DMS 273 (cell line): ENCODE data around the gene R3HCC1L.
"Not testable (repeated sequence)": the region's sequence is repeated elsewhere in the genome, so short reads cannot be mapped to it uniquely, and the experiment has no call there.

Experiments
- DNase-seq: peaks from one replicate; lab custom pipeline; 2025; ENCODE audit not compliant: unreplicated experiment; lab: John Stamatoyannopoulos, UW

The R3HCC1L gene

DNA sequence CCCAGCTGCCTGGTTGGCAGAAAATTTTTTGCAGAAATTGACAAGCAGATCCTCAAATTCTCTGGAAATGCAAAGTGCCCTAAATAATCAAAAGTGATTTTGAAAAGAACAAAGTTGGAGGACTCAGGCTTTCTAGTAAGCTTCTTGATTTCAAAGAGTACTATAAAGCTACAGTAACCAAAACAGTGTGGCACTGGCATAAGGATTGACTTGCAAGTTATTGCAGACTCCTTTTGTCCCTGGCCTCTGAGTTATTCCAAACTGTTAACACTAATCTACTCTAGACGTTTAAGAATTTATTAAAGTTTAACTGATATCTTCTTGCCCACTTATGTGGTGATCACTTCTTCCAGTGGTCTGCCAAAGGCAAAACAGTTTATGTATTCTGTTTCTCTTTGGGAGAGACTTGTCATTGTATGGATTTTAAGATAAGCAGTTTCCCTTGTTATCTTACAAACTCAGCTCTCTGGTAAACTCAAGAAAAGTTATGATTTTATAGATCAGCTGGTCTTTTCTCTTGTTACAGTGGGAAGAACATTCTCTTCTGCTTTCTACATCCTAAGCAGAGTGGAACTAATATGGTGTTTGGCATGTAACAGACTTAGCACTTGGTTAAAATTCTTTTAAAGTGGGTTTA is 92.2 kb downstream of the R3HCC1L start:
- DNase-seq, result no peak

DNA sequence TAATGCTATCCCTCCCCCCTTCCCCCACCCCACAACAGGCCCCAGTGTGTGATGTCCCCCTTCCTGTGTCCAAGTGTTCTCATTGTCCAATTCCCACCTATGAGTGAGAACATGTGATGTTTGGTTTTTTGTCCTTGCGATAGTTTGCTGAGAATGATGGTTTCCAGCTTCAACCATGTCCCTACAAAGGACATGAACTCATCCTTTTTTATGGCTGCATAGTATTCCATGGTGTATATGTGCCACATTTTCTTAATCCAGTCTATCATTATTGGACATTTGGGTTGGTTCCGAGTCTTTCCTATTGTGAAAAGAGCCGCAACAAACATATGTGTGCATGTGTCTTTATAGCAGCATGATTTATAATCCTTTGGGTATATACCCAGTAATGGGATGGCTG is 93.3 kb downstream of the R3HCC1L start:
- DNase-seq, result not testable (repeated sequence)

DNA sequence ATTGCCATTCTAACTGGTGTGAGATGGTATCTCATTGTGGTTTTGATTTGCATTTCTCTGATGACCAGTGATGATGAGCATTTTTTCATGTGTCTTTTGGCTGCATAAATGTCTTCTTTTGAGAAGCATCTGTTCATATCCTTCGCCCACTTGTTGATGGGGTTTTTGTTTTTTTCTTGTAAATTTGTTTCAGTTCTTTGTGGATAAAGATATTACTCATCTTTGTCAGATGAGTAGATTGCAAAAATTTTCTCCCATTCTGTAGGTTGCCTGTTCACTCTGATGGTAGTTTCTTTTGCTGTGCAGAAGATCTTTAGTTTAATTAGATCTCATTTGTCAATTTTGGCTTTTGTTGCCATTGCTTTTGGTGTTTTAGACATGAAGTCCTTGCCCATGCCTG is 93.8 kb downstream of the R3HCC1L start:
- not testable (repeated sequence) for DNase-seq

DNA sequence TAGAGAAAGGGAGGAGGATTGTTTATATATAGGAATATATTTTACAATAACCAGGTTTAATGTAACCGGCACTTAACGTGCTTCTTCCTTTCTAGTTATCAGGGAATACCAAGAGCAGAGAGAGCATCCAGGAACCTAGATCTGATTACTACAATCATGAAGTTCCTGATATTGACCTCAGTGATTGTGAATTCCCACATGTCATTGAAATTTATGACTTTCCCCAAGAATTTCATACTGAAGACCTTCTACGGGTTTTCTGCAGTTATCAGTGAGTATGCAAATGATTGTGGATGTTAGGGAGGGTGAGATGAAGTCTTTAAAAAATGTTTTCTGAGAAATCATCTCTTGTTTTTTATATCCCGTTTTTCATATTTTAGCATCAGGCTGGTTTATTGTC is 97.0 kb downstream of the R3HCC1L start:
- DNase-seq, result no peak

DNA sequence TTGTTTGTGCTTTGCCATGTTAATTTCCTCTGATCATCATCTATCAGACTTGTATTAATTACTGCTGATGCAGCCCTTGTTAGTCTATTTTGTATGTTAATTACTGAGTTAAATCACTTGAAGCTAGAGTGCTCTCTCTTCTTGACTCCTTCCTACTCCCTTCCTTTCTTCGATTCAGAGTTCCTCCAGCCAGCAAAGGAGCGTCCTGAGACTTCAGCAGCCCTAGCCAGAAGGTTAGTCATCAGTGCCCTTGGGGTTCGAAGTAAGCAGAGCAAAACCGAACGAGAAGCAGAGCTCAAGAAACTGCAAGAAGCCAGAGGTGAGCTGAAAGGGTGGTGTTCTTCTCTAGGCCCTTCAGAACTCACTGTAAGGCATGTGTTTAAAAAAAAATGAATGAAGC is 101.4 kb downstream of the R3HCC1L start:
- no peak for DNase-seq

DNA sequence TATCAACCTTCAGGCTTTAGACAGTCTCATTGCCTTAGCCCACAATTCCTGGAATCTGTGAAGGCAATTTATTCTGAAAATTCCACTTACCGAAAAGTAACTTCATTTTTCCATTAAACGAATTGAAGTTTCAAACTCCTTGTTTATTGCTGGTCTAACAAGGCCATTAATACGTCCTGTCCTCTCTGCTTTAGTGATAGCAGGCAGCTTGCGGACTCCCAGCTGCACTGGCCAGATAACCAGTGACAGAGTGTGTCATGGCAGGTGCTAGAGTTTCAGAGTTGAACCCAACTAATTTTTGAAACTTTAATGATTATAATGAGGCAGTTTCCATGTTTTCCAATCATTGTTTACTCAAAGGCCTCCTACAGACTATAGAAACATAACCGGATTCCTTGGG is 102.4 kb downstream of the R3HCC1L start:
- DNase-seq, result no peak

DNA sequence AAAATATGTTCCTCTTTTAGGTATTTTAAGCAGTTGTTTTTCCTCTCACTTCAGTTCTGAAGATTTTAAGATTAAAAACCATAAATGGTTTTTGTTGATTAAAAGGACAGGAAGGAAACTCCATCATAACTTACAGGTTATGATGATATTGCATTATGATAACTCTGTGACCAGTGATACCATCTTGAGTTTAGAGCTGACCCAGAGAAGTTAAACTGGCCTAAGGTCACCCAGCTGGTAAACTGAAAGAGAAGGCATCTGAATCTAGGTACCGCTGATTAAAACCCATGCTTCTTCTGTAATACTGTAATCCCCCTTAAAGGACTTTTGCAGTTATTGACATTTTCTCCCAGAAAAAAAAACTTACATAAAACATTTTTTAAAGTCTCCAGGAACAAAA is 103.9 kb downstream of the R3HCC1L start:
- DNase-seq, result no peak

DNA sequence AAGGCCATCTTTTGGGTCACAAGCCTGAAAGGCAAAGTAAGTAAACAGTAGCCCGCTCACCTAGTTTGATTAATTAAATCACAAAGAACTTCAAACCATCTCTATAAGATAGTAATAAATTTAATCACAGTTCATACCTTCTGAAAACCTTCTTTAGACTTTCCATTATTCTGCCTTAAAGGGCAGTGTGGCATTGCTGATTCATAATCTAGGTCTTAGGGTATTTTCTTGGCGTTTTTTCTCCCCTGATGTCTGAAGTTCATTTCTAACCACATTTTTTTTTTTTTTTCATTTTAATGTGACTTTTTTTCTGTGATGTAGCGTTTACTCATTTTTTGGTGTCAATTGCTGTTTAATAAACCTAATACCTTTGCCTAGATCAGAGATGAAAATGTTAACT is 106.1 kb downstream of the R3HCC1L start:
- DNase-seq, result no peak

DNA sequence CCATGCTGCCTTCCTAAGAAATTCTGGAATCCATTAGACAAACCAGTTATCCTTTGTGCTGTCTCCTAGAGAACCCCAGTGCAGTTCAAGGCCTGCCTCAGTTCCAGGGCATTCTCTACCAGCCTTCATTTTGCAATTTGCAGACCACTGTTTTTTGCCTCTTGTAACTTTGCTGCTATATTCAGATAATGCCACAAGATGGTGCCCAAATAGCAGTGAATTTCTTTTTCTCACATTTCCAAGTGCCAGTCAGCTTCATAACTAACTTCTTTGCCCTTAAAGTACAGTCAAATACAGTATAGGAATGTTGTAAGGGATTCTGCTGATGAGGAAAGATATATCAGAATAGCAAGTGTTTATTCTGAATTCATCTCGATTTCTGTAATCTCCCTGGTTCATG is 108.4 kb downstream of the R3HCC1L start:
- DNase-seq, result peak; percentile 36

DNA sequence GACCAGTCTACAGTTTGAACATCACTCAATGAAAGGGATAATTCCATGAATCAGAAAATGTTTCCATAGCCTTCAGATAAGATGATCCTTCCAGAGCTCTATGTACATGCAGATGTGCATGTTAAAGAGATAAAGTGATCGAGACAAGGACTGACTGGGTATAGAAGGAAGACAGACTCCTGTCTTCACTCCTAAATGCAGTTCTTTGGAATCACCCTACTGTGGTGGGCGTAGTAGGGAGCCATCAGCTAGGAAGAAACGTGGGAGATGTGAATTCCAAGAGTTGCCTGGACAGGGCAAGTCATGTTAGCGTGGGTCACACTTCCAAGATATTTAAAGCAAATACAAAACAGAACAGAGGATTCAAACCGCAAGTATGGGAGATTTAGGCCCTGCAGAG is 109.7 kb downstream of the R3HCC1L start:
- no peak for DNase-seq

DNA sequence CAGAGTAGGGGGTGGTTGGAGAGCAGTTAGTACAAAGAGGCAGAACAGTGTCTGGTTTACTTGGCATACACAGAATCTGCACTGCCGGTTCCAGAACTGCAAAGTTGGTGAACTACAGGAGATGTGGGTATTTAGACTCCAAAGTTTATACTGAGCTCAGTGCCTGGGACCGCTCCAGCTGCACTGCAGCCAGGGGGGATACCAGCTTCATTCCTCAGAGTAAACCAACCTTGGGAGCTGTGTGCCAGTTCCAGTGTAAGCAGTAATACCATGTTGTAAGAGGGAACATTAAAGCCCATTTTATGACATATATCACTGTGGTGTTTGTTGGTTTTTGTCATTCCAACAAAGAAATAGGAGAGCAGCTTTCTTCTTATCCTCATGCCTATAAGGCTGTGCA is 110.1 kb downstream of the R3HCC1L start:
- DNase-seq, result no peak

DNA sequence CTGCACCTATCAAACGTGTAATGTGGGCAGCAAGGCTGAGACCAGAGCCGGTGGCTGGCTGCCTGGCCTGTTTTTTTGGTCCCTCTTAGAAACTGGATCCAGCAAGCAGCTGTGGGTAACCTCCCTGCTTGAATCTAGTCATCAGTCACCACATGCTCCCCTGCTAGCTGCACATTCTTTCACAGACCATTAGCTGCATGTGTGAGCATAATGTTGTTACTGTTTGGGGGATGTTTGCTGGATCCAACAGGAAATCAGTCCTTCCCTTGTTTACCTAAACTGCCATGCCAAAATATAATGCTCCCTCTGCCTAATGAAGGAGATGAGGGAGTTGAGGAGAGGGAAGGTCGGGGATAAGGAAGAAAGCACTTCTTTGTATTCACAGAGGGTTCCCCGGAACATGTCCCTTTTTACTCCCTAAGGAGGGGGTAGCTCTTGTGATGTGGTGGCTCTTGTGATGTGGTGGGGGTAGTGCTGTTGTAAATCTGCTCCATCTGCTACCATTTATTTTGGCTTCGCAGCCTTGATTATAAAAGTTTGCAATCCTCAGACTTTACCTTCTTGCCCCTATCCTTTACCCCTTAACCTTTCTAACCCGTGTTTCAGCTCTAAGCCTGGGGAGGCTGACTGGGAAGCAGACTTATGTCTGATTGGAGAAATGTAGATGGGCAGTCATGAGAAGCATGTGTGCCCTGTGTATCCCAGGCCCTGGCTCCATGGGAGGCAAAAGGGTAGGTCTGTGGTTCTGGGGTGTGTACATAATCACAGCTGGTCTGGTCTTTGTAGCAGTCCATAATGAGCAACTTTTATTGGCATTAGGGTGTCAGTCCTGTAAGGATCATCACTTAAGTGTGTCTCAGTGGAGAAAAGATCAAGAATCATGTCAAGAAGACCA is 112.7 kb downstream of the R3HCC1L start:
- peak; percentile 67 for DNase-seq

DNA sequence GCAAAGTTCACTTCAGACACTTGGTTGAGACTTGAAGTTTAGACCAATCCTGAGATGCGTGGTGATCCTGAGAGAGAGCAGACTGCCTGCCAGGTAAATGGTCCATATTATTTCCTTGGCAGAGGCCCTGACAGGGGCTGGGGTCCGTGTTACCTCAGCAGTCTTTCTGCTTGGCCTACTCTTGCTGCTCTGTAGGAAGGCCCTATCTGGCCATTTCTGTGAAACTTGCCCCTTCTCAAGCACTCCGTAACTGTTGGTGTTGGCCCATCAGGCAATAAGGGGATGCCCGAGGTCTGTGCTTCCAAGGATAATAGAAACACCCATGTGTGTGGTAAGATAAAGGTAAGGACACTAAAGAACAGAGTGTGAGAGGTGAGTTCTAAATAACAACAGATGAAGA is 113.6 kb downstream of the R3HCC1L start:
- DNase-seq, result no peak

DNA sequence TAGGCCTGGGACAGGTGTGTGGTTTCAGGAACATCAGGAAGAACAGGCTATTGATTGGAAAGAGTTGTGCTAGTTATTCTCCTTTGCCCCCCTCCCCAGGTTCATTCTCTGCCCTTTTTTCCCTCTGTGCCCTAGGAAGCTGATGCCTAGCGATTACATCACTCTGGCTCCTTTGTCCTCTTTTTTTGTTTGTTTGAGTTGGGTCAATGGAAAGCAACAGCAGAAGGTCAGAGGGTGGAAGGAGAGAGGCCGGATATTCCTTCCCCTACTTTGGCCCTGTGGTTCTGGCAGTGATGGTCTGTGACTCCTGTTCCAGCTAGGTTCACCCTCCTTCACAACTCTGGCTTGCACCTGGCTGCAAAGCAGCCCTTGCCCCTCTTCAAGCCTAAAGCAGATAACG is 114.7 kb downstream of the R3HCC1L start:
- DNase-seq, result no peak

DNA sequence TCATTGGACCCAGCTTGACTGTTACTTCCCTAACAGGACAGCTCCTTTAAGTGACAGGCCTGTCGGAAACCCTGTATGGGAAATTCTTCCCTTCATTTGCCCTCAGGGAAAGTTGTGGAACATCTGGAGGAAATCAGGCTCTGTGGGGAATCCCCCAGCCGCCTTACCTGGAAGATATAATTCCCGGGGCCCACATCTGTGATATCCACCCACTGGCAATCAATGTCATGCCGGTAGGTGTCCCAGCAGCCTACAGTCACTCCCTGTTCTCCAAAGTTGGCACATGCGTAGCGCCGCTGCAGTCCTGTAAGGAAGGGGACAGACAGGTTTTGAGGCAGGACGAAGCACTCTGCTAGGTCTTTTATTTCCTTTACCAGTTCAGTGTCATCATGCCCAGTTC is 116.9 kb downstream of the R3HCC1L start:
- DNase-seq, result no peak

DNA sequence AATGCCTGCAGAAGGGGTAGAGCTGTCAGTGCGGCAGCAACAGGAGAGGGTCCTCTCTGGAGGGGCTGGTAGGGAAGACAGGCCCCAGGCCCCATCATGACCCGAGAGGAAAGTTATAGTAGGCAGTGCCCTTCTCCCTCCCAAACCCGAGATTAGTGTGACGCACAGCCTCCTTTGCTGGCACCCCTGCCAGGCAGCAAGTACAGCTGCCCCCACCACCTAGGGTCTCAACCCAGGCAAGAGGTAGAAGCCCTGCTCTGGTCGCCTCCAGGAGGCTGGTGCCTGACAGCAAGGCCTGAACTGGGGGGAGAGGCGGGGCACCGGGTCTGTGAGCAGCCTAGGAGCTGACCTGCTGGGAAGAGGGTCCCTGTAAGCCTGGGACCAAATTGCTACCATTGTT is 118.0 kb downstream of the R3HCC1L start:
- DNase-seq, result no peak

DNA sequence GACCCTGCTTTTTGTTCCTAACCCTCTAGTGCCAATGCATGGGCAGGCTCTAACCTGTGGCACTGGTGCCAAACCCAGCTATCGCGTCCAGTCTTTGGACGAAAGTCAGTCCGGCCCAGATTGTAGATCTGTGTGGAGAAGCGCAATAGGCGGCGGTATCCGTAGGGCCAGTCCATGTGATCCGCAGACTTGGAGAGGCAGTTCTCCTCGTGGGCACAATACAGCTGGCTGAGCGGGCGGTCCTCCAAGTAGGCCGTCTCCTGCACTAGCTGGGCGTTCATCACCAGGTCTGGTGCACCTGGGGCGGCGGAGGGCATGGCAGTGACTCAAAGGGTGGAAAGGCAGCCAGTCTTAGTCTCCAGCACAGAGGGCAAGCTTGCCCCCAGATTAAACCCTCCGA is 119.0 kb downstream of the R3HCC1L start:
- DNase-seq, result no peak

DNA sequence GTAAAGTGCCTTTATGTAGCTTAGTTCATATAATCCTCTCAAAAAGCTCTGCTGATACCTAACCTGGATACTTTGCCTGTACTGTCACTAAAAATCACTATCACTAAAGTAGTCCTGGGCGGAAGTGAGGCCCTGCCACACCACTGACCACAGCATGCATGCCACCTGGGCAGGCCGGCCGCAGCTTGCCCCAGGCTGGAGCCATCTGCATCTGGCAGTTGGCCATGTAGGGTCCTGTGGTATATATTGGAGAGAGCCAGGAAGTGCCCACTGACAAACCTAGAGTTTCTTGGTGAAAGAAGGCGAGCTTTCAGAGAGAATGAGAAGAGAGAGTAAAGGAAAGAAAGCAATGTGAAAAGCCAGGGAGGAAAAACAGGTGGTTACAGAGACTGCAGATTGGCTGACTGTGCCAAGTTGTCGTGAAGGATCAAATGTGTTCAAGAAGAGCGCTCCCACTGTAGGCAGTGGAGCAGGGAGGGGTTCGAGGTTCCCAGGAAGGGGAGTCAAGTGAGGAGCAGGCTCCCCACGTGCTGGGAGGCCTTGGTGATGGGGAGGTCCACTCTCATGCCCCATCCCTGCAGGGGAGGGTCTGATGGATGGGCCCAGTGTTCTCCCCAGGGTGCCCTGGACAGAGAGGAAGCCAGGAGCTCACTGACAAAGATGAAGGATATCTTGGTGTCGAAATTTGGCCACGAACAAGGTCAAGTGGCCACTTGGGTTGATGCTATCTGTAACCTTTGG is 119.9 kb downstream of the R3HCC1L start:
- DNase-seq, result peak; percentile 13

DNA sequence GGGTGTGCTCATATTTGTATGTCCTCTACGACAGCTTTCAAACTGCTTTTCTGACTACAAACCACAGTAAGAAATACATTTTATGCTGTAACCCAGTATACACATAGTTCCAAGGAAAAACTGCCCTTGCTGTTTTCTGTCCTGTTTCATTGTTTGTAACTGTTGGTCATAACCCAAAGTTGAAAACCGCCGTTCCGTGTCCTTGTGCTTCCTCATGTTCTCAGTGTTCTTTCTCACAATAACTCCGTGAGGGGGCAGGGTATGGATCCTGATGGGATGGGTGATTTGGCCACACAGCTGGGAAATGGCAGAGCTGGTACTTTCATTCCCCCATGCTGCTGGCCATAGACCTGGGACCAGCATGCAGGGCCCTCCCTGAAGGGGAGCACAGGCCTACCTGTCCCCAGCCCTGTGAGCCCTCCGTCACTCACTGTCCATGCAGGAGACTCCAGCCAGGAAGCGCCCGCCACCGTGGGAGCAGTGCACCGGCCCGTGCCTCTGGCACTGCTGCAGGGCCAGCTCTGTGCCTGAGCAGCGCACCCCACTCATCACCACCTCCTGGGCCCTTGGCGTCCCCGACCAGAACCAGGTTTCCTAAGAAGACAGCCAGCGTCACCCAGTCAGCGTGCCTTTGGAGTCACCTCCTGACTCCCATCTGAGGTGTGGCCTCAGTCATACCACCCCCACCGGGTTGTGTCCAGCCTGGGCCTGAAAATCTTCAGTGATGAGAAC is 120.9 kb downstream of the R3HCC1L start:
- no peak for DNase-seq

DNA sequence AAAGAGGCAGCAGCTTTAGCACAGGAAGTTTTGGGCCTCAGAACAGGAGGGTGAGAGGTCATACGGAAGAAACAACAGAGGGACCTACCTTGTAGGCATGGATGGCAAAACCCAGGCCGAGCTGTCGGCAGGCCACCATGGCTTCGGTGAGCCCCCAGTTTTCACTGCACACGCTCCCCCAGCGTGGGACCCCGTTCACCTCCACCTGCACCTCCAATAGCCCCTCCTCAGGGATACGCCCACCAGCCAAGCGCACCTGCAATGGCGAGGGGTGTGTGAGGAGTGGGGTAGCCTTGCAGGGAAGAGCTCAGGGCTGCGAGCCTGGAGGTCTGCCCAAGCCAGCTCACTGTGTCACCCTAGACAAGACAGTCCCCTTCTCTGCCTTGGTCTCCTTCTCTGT is 122.2 kb downstream of the R3HCC1L start:
- DNase-seq, result no peak

DNA sequence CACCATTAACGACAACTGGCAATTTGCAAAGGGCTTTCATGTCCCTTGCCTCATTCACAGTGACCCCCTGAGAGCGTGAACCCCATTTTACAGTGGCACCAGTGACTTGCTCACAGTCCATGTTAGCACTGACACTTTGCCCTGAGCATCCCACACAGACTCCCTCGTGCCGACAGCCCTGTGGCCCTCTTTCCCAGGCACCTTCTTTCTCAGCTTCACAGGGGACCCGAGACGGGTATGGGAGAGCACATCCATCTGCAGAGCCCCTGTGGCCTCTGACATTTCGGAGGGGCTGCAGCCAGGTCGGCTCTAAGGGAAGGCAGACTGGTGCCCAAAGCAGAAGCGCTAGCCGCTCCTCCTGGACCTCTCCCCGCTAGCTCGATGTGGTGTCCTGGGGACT is 122.7 kb downstream of the R3HCC1L start:
- no peak for DNase-seq
